Measurements from ENCODE around the gene SERPINB5.

GRCh38 chr18:63492851-63493250 lies 16.1 kb downstream of the SERPINB5 start:
- TF ChIP-seq, protein P1, sequence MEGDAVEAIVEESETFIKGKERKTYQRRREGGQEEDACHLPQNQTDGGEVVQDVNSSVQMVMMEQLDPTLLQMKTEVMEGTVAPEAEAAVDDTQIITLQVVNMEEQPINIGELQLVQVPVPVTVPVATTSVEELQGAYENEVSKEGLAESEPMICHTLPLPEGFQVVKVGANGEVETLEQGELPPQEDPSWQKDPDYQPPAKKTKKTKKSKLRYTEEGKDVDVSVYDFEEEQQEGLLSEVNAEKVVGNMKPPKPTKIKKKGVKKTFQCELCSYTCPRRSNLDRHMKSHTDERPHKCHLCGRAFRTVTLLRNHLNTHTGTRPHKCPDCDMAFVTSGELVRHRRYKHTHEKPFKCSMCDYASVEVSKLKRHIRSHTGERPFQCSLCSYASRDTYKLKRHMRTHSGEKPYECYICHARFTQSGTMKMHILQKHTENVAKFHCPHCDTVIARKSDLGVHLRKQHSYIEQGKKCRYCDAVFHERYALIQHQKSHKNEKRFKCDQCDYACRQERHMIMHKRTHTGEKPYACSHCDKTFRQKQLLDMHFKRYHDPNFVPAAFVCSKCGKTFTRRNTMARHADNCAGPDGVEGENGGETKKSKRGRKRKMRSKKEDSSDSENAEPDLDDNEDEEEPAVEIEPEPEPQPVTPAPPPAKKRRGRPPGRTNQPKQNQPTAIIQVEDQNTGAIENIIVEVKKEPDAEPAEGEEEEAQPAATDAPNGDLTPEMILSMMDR (IDR thresholded peaks at IDR 0.05): no peak
- no peak for TF ChIP-seq EZH2phosphoT487 (IDR thresholded peaks at IDR 0.05)

Measured in neural progenitor cell (in vitro differentiated cells).